Hypothalamus (tissue), 51 donors: ENCODE measurements around the gene CCDC83.
"Not testable (repeated sequence)": the region's sequence is repeated elsewhere in the genome, so short reads cannot be mapped to it uniquely, and the experiment has no call there.

Source experiments
- DNase-seq, 51 donors: peaks; one replicate each; lab custom pipeline; 2025; lab: John Stamatoyannopoulos, UW

CCDC83 gene

GRCh38 chr11:85939099-85940015, 84.2 kb downstream of the CCDC83 start:
- no peak for DNase-seq

GRCh38 chr11:85941380-85941973, 86.3 kb downstream of the CCDC83 start:
- DNase-seq = peak in 34 of 51 donors; percentile 2 to 66 (median 32)

GRCh38 chr11:85945296-85945695, 90.1 kb downstream of the CCDC83 start:
- DNase-seq = no peak

- no peak for DNase-seq
These were observed 90.6 kb downstream of the CCDC83 start for GRCh38 chr11:85945788-85946187.

- peak in 1 of 51 donors; percentile 15 for DNase-seq
These were observed 91.0 kb downstream of the CCDC83 start for GRCh38 chr11:85946221-85946620.

- DNase-seq = peak in 4 of 51 donors; percentile 10 to 72 (median 44)
These were observed 92.5 kb downstream of the CCDC83 start for GRCh38 chr11:85947431-85948272.

GRCh38 chr11:85948884-85949283, 93.7 kb downstream of the CCDC83 start:
- no peak for DNase-seq

- DNase-seq = no peak
These were observed 94.6 kb downstream of the CCDC83 start for GRCh38 chr11:85949798-85950197.

- DNase-seq = no peak
These were observed 95.3 kb downstream of the CCDC83 start for GRCh38 chr11:85950317-85951048.

- DNase-seq = no peak
These were observed 95.8 kb downstream of the CCDC83 start for GRCh38 chr11:85951049-85951405.

- DNase-seq = no peak
These were observed 96.4 kb downstream of the CCDC83 start for GRCh38 chr11:85951428-85952107.

- DNase-seq = not testable (repeated sequence)
These were observed 96.9 kb downstream of the CCDC83 start for GRCh38 chr11:85952108-85952485.

GRCh38 chr11:85953491-85954143, 98.4 kb downstream of the CCDC83 start:
- DNase-seq = no peak

GRCh38 chr11:85955531-85955930, 100.3 kb downstream of the CCDC83 start:
- DNase-seq = no peak

- DNase-seq = no peak
These were observed 105.5 kb downstream of the CCDC83 start for GRCh38 chr11:85960678-85961077.

GRCh38 chr11:85961130-85961529, 105.9 kb downstream of the CCDC83 start:
- no peak for DNase-seq

GRCh38 chr11:85961930-85962363, 106.8 kb downstream of the CCDC83 start:
- no peak for DNase-seq

GRCh38 chr11:85965202-85965601, 110.0 kb downstream of the CCDC83 start:
- DNase-seq = no peak

GRCh38 chr11:85967457-85967856, 112.3 kb downstream of the CCDC83 start:
- peak in 6 of 51 donors; percentile 12 to 55 (median 22) for DNase-seq
